Prostate gland (tissue), 2 donors: ENCODE results near the gene PTBP2. TPM values are rescaled to one million over a fixed set of nuclear protein-coding genes. Genes with fewer than 3 reads are reported as not detected.

Experiments
- DNase-seq: peaks from one replicate; pipeline ENCODE4 v3.0.0-alpha.2; 2019; ENCODE audit warnings: low spot score
- H3K27ac ChIP-seq, 2 donors: fragments of 200-600 bp; sonication (generic); 2 replicates each; pipeline ENCODE4 v1.5.1; 2017 to 2019
- H3K27me3 ChIP-seq: fragments of 200-600 bp; sonication (generic); replicated peaks from 2 replicates; pipeline ENCODE4 v1.5.1; 2019; ENCODE audit not compliant: insufficient read depth
- H3K36me3 ChIP-seq, 2 donors: fragments of 200-600 bp; sonication (generic); 1 replicate in 1 of 2; 2 replicates in 1 of 2; pipeline versions ENCODE4 v1.5.1 to v1.8.1; 2017 to 2019
- H3K4me1 ChIP-seq: fragments of 200-600 bp; sonication (generic); replicated peaks from 2 replicates; pipeline ENCODE4 v1.5.1; 2019
- H3K4me3 ChIP-seq, 2 donors: fragments of 200-600 bp; sonication (generic); 2 replicates each; pipeline ENCODE4 v1.5.1; 2017 to 2019
- H3K9me3 ChIP-seq: fragments of 200-600 bp; sonication (generic); 2 replicates; pipeline ENCODE4 v1.5.1; 2017
- CTCF ChIP-seq, 4 experiments: fragments of 200-600 bp in 2 of 4; fragments of 450-650 bp in 2 of 4; sonication (generic) in 2 of 4; IDR thresholded peaks; 1 replicate in 3 of 4; 2 replicates in 1 of 4; pipeline ENCODE4 v1.5.1; 2016 to 2019; ENCODE audit warnings: antibody characterized with exemption in 4 of 4, mild to moderate bottlenecking in 2 of 4, moderate library complexity in 2 of 4
- POLR2A ChIP-seq: fragments of 450-650 bp; IDR thresholded peaks from one replicate; pipeline ENCODE4 v1.6.1; 2016; ENCODE audit warnings: antibody characterized with exemption, mild to moderate bottlenecking
- POLR2AphosphoS5 ChIP-seq: sonication (generic); formaldehyde crosslinking; IDR thresholded peaks from one replicate; pipeline ENCODE4 v1.6.1; 2017; ENCODE audit warnings: antibody characterized with exemption
- WGBS: methylation state at CpG from one replicate; pipeline ENCODE4 v1.1.5; 2018; 5-methylcytosine and 5-hydroxymethylcytosine counted together
- intact Hi-C: fragments of 100-400 bp; cut with DNase I; formaldehyde crosslinking; loops from one replicate; pipeline ENCODE4 v1.14.2; 2022
- total RNA-seq, 2 donors: library from RNA; depleted of rRNA; stranded (reverse); fragments of >200 nt; gene quantifications; one replicate each; pipeline ENCODE4 v1.1.0, GENCODE V29; 2016

PTBP2 gene
- total RNA-seq, 2 donors from 2014 or later = 22.0 to 78.8 TPM

- no peak for DNase-seq
- H3K9me3 ChIP-seq = no peaks in the 10 kb centered on the region
- 49% methylated on average over 2 of the region's 2 CpGs for WGBS
- H3K4me1 ChIP-seq = no peaks in the 10 kb centered on the region
- no peaks in the 10 kb centered on the region for H3K36me3 ChIP-seq
- no peak overlapping the region for H3K27ac ChIP-seq
- intact Hi-C loops = no loop called here
- H3K27me3 ChIP-seq = no peaks in the 10 kb centered on the region
- no peak overlapping the region for H3K4me3 ChIP-seq
- no peak for TF ChIP-seq CTCF (IDR thresholded peaks at IDR 0.05)
- no peak for TF ChIP-seq POLR2A
- no peak for TF ChIP-seq POLR2AphosphoS5
These were observed 116.2 kb downstream of the PTBP2 start for GRCh38 chr1:96837781-96838216.

- Histone ChIP-seq H3K9me3 (no peaks in the 10 kb centered on the region), H3K4me3 (no peak overlapping the region), H3K4me1 (no peaks in the 10 kb centered on the region), H3K36me3 (no peaks in the 10 kb centered on the region), H3K27me3 (no peaks in the 10 kb centered on the region), H3K27ac (no peak overlapping the region)
- WGBS = 69% methylated on average over 3 of the region's 3 CpGs
- no peak for DNase-seq
- intact Hi-C loops = no loop called here
- TF ChIP-seq POLR2A = no peak
- TF ChIP-seq POLR2AphosphoS5 = no peak
- TF ChIP-seq CTCF (IDR thresholded peaks at IDR 0.05) = no peak
These were observed 118.8 kb downstream of the PTBP2 start for GRCh38 chr1:96840396-96840795.

- H3K27ac ChIP-seq = no peak overlapping the region
- no peaks in the 10 kb centered on the region for H3K36me3 ChIP-seq
- H3K4me3 ChIP-seq = no peak overlapping the region
- H3K27me3 ChIP-seq = no peaks in the 10 kb centered on the region
- TF ChIP-seq POLR2A (no peak), POLR2AphosphoS5 (no peak), CTCF (IDR thresholded peaks at IDR 0.05) (no peak)
- H3K4me1 ChIP-seq = no peaks in the 10 kb centered on the region
- intact Hi-C loops = no loop called here
- DNase-seq = no peak
- H3K9me3 ChIP-seq = no peaks in the 10 kb centered on the region
These were observed 120.6 kb downstream of the PTBP2 start for GRCh38 chr1:96842215-96842614.

- H3K4me1 ChIP-seq = no peaks in the 10 kb centered on the region
- WGBS = 72% methylated on average over 3 of the region's 3 CpGs
- DNase-seq = no peak
- H3K9me3 ChIP-seq = no peaks in the 10 kb centered on the region
- H3K27me3 ChIP-seq = no peaks in the 10 kb centered on the region
- no peaks in the 10 kb centered on the region for H3K36me3 ChIP-seq
- intact Hi-C loops = no loop called here
- no peak overlapping the region for H3K4me3 ChIP-seq
- H3K27ac ChIP-seq = no peak overlapping the region
- no peak for TF ChIP-seq POLR2AphosphoS5
- TF ChIP-seq POLR2A = no peak
- no peak for TF ChIP-seq CTCF (IDR thresholded peaks at IDR 0.05)
These were observed 121.6 kb downstream of the PTBP2 start for GRCh38 chr1:96843196-96843595.

GRCh38 chr1:96843601-96844000 is 122.0 kb downstream of the PTBP2 start:
- Histone ChIP-seq H3K27me3 (no peaks in the 10 kb centered on the region), H3K9me3 (no peaks in the 10 kb centered on the region), H3K4me3 (no peak overlapping the region), H3K27ac (no peak overlapping the region), H3K4me1 (no peaks in the 10 kb centered on the region), H3K36me3 (no peaks in the 10 kb centered on the region)
- no peak for DNase-seq
- intact Hi-C loops = no loop called here
- 100% methylated on average over 1 of the region's 1 CpG for WGBS
- no peak for TF ChIP-seq POLR2AphosphoS5
- TF ChIP-seq POLR2A = no peak
- no peak for TF ChIP-seq CTCF (IDR thresholded peaks at IDR 0.05)
